HUES48 (cell line): ENCODE measurements around the gene ETV3L.
"Not testable (repeated sequence)": the region's sequence is repeated elsewhere in the genome, so short reads cannot be mapped to it uniquely, and the experiment has no call there.

Experiments
- H3K27ac ChIP-seq: one replicate; pipeline ENCODE4 v1.7.0; 2013; ENCODE audit warnings: low read depth, low read length, inconsistent platforms
- H3K27me3 ChIP-seq: 2 replicates; pipeline ENCODE4 v1.6.1; 2013; ENCODE audit warnings: mild to moderate bottlenecking, low read length; ENCODE audit not compliant: control insufficient read depth, insufficient read depth
- H3K36me3 ChIP-seq: 2 replicates; pipeline ENCODE4 v1.6.1; 2013; ENCODE audit warnings: low read length; ENCODE audit not compliant: control insufficient read depth, insufficient read depth
- H3K4me1 ChIP-seq: 2 replicates; pipeline ENCODE4 v1.6.1; 2013; ENCODE audit warnings: mild to moderate bottlenecking, low read length; ENCODE audit not compliant: control insufficient read depth, insufficient read depth
- H3K4me3 ChIP-seq: 2 replicates; pipeline ENCODE4 v1.5.1; 2013; ENCODE audit warnings: mild to moderate bottlenecking, low read depth, low read length
- H3K9ac ChIP-seq: 2 replicates; pipeline ENCODE4 v1.6.1; 2013; ENCODE audit warnings: mild to moderate bottlenecking, low read depth, low read length, moderate library complexity
- H3K9me3 ChIP-seq: 2 replicates; pipeline ENCODE4 v1.6.1; 2013; ENCODE audit warnings: low read length; ENCODE audit not compliant: control insufficient read depth, insufficient read depth

Gene ETV3L

GRCh38 chr1:157105298-157105987, 5.8 kb upstream of the ETV3L start:
- no peak overlapping the region for H3K27ac ChIP-seq
- no peak overlapping the region for H3K9ac ChIP-seq
- 0 out of 2 replicates have a peak, but pooled peaks cover 5% of the 10 kb centered on the region for H3K4me1 ChIP-seq
- no peaks in the 10 kb centered on the region for H3K36me3 ChIP-seq
- H3K27me3 ChIP-seq, result peaks cover 9% of the 10 kb centered on the region; the same call in 1 of the 2 replicates
- H3K4me3 ChIP-seq, result no peak overlapping the region
- H3K9me3 ChIP-seq, result no peaks in the 10 kb centered on the region

GRCh38 chr1:157104598-157105293, 5.1 kb upstream of the ETV3L start:
- H3K4me1 ChIP-seq, result 0 out of 2 replicates have a peak, but pooled peaks cover 5% of the 10 kb centered on the region
- no peak overlapping the region for H3K9ac ChIP-seq
- no peak overlapping the region for H3K4me3 ChIP-seq
- H3K27me3 ChIP-seq, result peaks cover 9% of the 10 kb centered on the region; the same call in 1 of the 2 replicates
- H3K27ac ChIP-seq, result no peak overlapping the region
- H3K9me3 ChIP-seq, result no peaks in the 10 kb centered on the region
- H3K36me3 ChIP-seq, result no peaks in the 10 kb centered on the region

GRCh38 chr1:157103268-157103667, 3.7 kb upstream of the ETV3L start:
- Histone ChIP-seq H3K4me1 (0 out of 2 replicates have a peak, but pooled peaks cover 5% of the 10 kb centered on the region), H3K36me3 (no peaks in the 10 kb centered on the region), H3K4me3 (no peak overlapping the region), H3K27ac (no peak overlapping the region), H3K27me3 (peaks cover 9% of the 10 kb centered on the region; the same call in 1 of the 2 replicates), H3K9ac (no peak overlapping the region), H3K9me3 (no peaks in the 10 kb centered on the region)

- H3K9me3 ChIP-seq, result no peaks in the 10 kb centered on the region
- H3K27me3 ChIP-seq, result no peaks in the 10 kb centered on the region
- H3K9ac ChIP-seq, result no peak overlapping the region
- no peak overlapping the region for H3K27ac ChIP-seq
- H3K4me3 ChIP-seq, result no peak overlapping the region
- no peaks in the 10 kb centered on the region for H3K36me3 ChIP-seq
- H3K4me1 ChIP-seq, result 0 out of 2 replicates have a peak, but pooled peaks cover 3% of the 10 kb centered on the region
Measured at GRCh38 chr1:157101149-157101548, 1.5 kb upstream of the ETV3L start.

GRCh38 chr1:157098987-157099632, 498 bp downstream of the ETV3L start:
- not testable (repeated sequence) for H3K27ac ChIP-seq, H3K36me3 ChIP-seq, H3K4me1 ChIP-seq, H3K4me3 ChIP-seq, H3K9me3 ChIP-seq, H3K27me3 ChIP-seq, H3K9ac ChIP-seq

GRCh38 chr1:157098519-157098918, 1.1 kb downstream of the ETV3L start:
- H3K9ac ChIP-seq, result no peak overlapping the region
- no peaks in the 10 kb centered on the region for H3K27me3 ChIP-seq
- H3K36me3 ChIP-seq, result no peaks in the 10 kb centered on the region
- H3K4me3 ChIP-seq, result no peak overlapping the region
- H3K27ac ChIP-seq, result no peak overlapping the region
- H3K9me3 ChIP-seq, result no peaks in the 10 kb centered on the region
- H3K4me1 ChIP-seq, result no peaks in the 10 kb centered on the region

- Histone ChIP-seq H3K9ac (no peak overlapping the region), H3K27me3 (no peaks in the 10 kb centered on the region), H3K4me1 (no peaks in the 10 kb centered on the region), H3K9me3 (no peaks in the 10 kb centered on the region), H3K27ac (no peak overlapping the region), H3K4me3 (no peak overlapping the region), H3K36me3 (no peaks in the 10 kb centered on the region)
Measured at GRCh38 chr1:157097692-157098091, 1.9 kb downstream of the ETV3L start.

GRCh38 chr1:157096881-157097280, 2.7 kb downstream of the ETV3L start:
- H3K27ac ChIP-seq, result no peak overlapping the region
- no peaks in the 10 kb centered on the region for H3K4me1 ChIP-seq
- no peaks in the 10 kb centered on the region for H3K9me3 ChIP-seq
- no peaks in the 10 kb centered on the region for H3K27me3 ChIP-seq
- H3K9ac ChIP-seq, result no peak overlapping the region
- H3K36me3 ChIP-seq, result no peaks in the 10 kb centered on the region
- no peak overlapping the region for H3K4me3 ChIP-seq

GRCh38 chr1:157095551-157095950, 4.1 kb downstream of the ETV3L start:
- H3K9ac ChIP-seq, result no peak overlapping the region
- no peak overlapping the region for H3K27ac ChIP-seq
- 0 out of 2 replicates have a peak, but pooled peaks cover 1% of the 10 kb centered on the region for H3K4me1 ChIP-seq
- H3K27me3 ChIP-seq, result no peaks in the 10 kb centered on the region
- no peaks in the 10 kb centered on the region for H3K9me3 ChIP-seq
- no peak overlapping the region for H3K4me3 ChIP-seq
- no peaks in the 10 kb centered on the region for H3K36me3 ChIP-seq

- Histone ChIP-seq H3K27ac (no peak overlapping the region), H3K9ac (no peak overlapping the region), H3K27me3 (no peaks in the 10 kb centered on the region), H3K4me1 (0 out of 2 replicates have a peak, but pooled peaks cover 5% of the 10 kb centered on the region), H3K4me3 (no peak overlapping the region), H3K9me3 (no peaks in the 10 kb centered on the region), H3K36me3 (no peaks in the 10 kb centered on the region)
Measured at GRCh38 chr1:157095091-157095490, 4.5 kb downstream of the ETV3L start.

GRCh38 chr1:157092831-157093230, 6.8 kb downstream of the ETV3L start:
- Histone ChIP-seq H3K36me3 (no peaks in the 10 kb centered on the region), H3K27ac (no peak overlapping the region), H3K9ac (no peak overlapping the region), H3K4me3 (no peak overlapping the region), H3K9me3 (no peaks in the 10 kb centered on the region), H3K27me3 (no peaks in the 10 kb centered on the region), H3K4me1 (0 out of 2 replicates have a peak, but pooled peaks cover 5% of the 10 kb centered on the region)
